ENCODE data around the gene P3H4.
"Not testable (repeated sequence)": the region's sequence is repeated elsewhere in the genome, so short reads cannot be mapped to it uniquely, and the experiment has no call there.

P3H4 gene

GRCh38 chr17:41792845-41793783, 18.6 kb downstream of the P3H4 start:
- no peak for DNase-seq (ENCODE audit: low read depth)

DNA sequence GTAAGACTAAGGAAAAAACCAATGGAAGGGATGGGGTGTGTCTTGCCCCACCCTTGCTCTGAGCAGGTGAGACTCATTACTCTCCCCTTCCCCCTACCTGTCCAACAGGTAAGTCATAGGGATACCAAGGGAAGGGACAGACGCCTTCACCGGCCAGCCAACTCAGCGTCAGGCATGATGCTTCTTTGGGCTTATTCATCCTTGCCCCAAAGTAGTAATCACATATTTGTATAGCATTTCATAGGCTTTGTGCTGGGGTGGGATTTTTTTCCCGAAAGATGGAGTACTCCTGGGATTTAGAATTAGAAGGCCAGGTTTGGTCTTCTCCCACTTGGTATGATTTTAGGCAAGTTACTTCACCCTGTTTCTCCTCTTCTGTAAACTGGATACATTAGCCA, 24.7 kb downstream of the P3H4 start:
- DNase-seq (ENCODE audit: low read depth), result no peak

- DNase-seq (ENCODE audit: low read depth), result peak; percentile 87
Measured at GRCh38 chr17:41786227-41787020, 25.3 kb downstream of the P3H4 start, which contains the start of gene JUP. JUP (minus strand) TSS chr17:41786711; CDS start chr17:41771854, 14,857 bp downstream.

GRCh38 chr17:41785859-41786226, 25.9 kb downstream of the P3H4 start:
- DNase-seq (ENCODE audit: low read depth), result no peak

DNA sequence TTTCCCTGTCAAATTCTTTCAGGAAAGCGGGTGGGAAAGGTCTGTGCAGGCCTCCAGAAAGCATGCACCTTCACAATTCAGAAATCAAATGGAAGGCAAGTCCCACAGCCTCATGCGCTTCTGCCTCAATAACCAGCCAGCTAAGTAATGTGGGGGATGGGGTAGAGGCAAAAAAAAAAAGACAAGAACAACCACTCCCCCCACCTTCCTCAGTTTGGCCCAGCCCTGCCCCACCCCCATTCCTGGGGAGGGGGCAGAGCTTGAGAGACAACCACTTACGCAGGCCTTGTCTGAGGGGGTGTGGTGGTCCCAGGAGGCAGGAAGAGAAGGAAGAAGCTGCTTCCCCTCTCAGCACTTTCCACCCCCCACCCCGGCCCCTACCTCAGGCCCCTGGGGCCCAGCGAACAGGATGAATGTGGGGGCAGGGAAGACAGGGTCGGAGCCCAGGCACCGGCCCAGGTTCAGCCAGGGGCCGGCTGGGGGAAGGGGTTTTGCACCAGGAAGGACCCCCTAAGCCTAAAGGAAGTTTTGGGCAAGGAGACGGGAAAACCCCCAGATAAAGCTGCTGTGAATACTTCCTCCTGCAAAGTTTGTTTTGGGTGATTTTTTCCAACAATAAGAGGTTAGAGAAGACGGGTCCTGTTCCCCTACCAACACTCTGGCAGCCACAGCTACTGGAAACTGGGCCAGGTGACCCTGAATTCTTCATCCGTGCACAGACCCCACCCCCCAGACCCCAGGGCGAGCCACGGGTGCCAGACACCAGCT, 26.5 kb downstream of the P3H4 start:
- DNase-seq (ENCODE audit: low read depth), result no peak

DNA sequence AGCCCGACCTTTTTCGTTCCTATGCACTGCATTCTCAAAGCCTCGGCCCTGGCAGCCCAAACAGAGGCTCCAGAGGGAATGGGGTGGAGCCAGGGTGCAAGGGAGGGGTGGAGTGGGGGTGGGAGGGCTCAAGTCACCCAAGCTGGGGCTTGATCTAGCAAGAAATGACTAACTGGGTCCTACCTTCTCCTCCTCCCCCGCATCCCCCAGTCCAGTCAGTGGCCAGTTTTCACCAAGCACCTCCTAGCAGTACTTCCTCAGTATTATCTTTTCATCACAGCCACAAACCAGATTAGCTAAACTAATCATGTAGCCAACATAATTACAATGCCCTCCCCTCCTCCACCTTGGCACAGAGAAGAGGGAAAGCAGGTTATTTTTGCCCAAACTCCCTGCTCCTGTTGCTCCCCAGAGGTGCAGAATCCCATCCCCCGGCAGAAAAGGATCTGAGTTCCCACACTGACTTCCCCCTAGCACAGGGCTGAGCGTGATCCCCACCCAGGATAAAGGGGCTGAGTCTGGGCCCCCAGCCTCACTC, 27.5 kb downstream of the P3H4 start:
- no peak for DNase-seq (ENCODE audit: low read depth)

DNA sequence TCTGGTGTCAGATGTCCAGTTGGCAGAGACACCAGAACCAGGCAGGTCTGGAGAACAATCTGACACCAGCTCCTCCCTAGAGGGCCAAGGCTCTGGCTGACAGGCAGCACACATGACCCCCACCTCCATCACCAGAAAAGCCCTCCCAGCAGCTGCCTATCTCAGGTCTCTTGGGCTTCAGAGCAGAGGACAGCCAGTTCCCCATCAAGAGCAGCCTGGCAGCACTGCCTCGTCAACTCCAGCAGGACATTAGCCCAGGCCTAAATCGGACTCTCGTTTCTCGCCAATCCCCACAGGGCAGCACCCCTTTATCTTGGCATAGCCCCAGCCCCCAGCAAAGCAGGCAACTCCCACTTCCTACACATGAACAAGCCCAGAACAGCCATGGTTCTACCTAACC, 29.6 kb downstream of the P3H4 start:
- DNase-seq (ENCODE audit: low read depth), result no peak

DNA sequence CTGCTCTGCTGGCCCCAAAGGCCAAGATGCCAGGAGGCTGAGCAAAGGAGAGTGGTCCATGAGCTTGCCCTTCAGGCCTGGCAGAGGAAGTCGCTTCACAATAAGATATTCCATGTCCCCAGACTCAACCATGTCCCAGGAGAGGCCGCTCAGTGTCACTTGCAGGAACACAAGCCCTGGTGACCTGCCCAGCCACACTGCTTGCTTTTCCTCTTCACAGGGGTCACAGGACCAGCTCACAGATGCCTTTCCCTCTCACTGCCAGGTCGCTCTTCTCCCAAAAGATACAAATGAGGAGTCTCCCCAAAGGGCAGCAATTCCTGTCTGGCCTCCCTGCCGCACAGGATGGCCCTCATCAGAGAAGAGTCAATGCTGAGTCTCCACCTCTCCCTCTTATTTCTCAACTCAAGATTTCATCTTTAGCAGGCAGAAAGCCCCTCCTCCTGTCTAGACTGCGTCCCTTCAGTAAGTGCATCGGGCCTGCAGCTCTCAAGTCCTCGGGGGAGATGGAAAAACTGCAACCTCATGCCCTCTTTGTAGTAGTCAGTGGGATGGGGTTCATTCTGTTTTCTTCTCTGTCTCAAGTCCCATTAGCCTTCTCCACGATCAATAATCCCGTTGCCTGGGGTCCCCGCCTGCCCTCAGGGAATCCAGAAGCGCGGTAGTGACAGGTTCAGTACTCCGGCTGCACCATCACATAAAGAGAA, 30.2 kb downstream of the P3H4 start:
- no peak for DNase-seq (ENCODE audit: low read depth)

DNA sequence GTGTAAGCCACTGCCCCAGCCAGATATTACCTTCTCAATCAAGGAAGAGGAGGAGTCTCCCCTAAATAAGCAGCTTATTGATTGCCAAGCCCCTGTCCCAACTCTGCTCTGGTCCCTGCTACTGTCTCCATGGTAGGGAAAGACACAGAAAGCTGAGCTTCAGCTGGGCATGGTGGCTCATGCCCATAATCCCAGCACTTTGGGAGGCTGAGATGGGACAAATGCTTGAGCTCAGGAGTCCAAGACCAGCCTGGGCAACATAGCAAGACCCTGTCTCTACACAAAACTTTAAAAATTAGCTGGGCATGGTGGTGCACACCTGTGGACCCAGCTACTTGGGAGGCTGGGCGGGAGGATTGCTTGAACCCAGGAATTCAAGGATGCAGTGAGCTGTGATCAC, 31.8 kb downstream of the P3H4 start:
- no peak for DNase-seq (ENCODE audit: low read depth)

- DNase-seq (ENCODE audit: low read depth), result peak; percentile 55
Measured at GRCh38 chr17:41777574-41778188, 34.1 kb downstream of the P3H4 start.

DNA sequence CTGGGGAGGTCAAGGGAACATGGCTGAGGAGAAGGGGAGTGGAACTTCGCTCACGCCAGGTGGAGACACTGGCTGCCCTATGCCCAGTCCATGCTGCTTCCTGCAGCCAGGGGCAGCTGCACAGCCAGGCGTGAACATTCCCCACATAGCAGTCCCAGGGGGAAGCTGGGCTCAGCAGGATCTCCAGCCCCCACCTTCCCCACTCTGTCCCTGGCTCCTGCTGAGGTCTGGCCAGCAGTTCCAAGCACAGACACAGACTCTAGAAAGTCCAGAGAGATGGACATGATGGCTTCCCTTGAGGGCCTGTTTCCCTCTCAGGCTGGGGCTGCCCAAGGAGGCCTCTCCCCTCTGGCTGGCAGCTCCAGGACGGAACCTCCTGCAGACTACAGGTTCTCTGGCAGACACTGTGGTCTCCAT, 34.6 kb downstream of the P3H4 start:
- DNase-seq (ENCODE audit: low read depth), result no peak

- DNase-seq (ENCODE audit: low read depth), result not testable (repeated sequence)
Measured at GRCh38 chr17:41776262-41776900, 35.4 kb downstream of the P3H4 start.

DNA sequence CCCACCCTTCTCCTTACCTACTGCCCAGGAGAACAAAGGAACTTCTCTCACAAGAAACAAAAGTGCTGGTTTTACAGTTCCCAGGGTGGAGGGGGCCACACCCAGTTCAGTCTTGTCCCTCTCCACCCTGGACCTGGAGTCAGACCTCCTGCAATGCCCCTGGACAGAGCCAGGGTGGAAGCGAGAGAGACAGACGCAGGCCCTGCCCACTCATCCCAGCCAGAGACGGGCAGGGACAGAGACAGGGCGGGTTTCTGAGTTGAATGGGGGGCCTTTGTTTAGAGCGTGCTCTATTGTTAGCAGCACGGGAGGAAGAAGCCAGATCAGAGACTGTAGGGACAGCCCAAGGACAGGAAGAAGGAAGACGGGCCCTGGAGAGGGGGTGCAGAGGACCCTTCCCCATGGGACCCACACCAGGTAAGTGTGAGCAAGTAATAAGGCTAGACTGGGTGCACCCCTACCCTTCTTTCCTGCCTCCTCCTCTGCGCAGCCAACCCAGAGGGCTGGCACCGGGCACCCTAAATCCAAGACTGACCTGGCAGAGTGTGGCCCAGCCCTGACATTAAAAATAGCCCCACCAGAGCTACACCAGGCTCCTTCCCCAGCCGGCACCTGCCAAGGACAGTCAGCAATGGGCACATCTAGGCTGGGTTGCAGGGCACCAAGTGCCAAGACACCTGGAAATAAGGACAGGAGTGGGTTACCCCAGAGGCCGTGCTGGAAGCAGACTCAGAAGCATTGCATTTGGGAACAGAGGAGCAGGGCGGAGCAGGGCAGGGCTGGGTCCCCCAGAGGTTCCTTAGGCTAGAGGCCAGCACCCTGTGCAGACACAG, 36.1 kb downstream of the P3H4 start:
- no peak for DNase-seq (ENCODE audit: low read depth)

DNA sequence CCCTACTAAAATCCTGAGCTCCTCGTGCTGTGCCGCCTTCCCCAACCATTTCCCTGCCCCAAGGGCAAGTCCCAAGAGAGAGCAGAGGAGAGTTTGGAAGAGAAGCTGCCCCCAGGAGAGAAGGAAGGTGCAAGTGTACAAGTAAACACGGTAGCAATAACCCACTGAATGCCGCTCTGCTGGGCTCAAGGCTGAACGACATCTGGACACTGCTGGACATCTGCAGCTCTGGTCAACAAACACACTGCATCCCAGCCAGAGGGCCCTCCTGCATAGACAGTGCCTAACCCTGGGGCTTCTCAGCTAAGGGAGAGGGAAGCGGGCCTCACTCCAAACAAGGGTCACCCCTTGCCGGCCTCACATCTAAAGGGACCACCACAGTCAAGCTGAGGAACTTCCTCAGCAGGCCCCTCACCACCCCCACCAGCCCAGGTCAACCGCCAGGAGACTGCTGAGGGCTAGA, 38.0 kb downstream of the P3H4 start:
- DNase-seq (ENCODE audit: low read depth), result no peak

GRCh38 chr17:41773190-41773588, 38.6 kb downstream of the P3H4 start:
- no peak for DNase-seq (ENCODE audit: low read depth)

GRCh38 chr17:41772586-41773189, 39.1 kb downstream of the P3H4 start:
- DNase-seq (ENCODE audit: low read depth), result no peak

DNA sequence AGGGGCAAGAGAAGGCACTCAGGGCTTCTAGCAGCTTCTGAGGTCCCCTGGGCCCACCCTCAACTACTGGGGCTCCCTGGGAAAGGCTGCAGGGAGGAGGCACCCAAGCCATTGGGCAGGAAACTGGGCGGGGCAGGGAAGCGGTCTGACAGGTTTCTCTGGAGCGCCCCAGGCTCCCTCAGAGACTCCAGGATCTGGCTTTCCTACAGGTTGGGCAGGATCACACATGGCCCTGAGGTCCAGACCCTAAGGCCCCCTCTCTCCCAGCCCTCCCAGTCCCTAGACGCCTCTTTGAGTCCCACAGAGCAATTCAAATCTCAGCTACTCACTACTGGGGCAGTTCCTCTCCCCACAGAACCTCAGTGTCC, 39.5 kb downstream of the P3H4 start:
- DNase-seq (ENCODE audit: low read depth), result no peak

DNA sequence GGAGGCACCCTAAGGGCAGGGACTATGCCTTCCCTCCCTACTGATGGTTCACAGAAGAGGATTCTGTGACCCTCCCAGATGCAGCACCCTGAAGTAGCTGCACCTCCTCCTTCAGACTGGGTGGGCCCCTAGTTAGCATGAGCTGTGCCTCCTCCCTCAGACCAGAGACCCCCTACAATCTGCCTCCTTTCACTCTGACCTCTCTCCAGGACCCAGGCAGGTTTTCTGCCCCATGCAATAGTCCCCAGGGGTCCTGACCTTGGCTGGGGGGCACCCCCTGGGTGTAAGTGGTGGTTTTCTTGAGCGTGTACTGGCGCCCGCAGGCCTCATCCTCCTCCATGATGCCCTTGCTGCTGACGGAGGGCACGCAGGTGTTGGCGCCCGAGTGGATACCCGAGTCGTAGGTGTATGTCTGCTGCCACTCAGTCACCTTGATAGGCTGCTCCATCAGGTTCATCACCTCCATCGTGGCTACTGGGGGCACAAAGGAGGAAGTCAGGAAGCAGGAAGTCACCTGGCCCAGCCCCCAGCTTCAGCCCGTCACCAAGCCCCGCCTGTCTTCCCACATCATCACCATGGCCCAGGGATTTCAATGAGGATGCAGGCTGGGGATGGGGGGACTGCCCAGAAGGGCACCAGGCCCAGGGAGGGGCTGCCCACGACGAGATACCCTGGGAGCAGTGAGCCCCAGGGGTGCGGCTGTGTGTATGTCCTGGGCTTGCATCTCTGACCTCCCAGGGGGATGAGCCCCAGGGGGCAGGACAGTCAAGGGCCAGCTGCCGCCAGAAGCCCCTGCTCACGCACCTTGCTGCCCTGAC, 40.2 kb downstream of the P3H4 start:
- DNase-seq (ENCODE audit: low read depth), result no peak
